GM19395 (cell line): ENCODE results near the gene GAB1.

ENCODE experiments used
- ATAC-seq: cut with Tn5 transposase; IDR thresholded peaks from one replicate; pipeline ENCODE4 v1.9.1; 2021; ENCODE audit warnings: mild to moderate bottlenecking, moderate library complexity; ENCODE audit not compliant: unreplicated experiment

The GAB1 gene

DNA sequence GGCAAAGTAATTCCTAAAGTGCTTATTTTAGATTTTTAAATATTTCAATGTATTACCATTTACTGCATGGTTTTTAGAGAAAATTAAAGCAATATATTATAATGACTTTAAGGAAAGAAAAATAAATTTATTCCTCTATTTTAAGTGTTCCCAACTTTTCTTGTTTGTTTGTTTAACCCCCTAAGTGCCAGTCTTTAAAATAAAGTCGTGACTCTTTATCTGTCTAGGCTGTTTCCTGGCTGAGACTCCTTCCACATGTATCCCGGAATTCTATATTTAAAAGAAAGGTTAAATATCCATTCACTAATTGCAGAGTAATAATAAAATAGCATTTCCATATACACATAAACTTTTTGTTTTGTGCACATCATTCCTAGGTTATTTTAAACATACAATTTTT lies 71.2 kb downstream of the GAB1 start:
- ATAC-seq = no peak

GRCh38 chr4:143410015-143410414 lies 73.3 kb downstream of the GAB1 start:
- no peak for ATAC-seq

DNA sequence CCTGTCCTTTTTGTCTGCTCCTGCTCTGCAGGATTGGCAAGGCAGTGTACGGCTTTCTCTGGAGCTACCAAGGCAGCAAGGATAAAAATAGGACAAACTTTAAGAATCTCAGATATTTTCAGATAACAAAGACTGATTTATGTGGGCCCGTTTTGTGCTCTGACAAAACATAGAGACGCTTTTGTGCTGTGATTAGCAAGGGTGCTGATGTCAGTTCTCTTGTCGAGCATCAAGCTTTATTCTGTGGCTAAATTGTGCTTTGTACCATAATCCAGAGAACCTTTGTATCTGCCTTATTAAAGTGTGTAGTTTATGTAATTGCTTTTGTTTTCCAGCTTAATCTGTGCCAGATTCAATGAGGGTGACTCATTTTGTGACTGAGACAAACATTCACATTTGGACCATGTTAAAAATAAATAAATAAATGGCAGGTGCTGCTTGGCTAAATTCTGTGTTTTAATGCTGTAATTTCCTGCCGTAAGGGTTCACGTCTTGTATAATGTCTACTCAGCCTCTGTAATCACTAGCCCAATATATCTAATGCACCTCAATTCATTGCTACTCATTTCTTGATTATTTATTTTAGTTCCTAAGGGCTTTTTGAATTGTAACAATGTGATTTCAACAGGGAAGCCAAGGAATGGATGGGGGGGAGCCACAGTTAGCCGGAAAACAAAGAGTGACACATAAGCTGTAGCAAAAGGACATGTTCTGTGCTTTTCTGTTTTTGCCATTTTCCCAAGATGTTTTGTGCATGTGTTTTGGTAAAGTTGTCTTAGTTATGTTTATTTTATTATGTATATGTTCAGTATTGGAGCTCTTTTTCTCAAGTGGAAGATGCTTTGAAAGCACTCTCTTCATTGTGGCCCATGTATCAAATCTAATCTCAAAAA lies 75.1 kb downstream of the GAB1 start:
- no peak for ATAC-seq

DNA sequence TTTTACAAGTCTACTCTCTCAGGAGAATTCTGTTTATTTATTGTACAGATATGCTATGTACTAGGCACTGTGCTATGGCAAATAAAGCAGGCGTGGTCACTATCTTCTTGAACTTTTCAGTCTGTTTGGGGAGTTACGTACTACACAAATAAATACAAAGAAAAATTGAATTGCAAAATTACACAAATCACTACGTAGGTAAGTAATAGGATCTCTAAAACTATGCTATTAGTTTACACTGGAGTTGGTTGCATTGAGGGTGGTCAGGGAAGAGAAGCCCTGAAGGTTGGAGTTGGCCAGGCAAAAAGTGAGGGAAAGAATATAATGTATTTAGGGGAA lies 75.7 kb downstream of the GAB1 start:
- ATAC-seq = no peak

GRCh38 chr4:143417679-143418403 lies 81.2 kb downstream of the GAB1 start:
- peak; percentile 88 for ATAC-seq

DNA sequence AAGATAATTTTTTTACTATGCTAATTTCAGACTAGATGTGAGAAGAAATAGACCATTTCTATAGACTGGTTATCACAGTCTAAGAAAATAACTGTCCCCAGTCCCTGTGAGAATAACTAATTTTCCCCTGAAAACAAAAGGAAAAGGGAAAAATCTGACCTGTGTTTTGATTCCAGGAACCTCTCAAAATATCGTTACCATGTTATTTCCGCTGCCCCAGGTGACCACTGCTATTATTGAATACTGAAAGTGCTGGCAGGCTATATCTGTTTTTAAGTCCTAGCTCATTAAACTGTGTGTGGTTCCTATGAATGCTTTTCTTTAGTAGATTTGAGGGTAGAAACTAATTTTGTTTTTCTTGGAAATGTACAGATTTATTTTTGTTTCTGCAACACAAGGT lies 83.6 kb downstream of the GAB1 start:
- ATAC-seq = peak; percentile 44

DNA sequence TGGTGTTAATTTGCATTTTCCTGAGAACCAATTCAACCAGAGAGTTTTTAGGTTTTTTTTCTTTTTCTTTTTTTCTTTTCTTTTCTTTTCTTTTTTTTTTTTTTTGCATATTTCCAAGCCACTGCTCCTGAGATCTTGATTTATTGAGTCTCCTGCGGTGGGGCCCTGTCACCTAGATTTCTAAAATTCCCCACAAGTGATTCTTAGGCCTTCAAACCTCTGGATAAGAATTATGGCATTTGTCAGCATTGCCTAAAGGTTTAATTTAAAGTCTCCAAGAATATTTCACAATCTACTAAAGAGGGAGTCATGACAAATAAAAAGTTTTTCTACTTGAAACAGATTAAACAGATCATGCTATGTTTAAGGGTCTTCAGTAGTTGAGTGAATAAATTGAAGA lies 84.9 kb downstream of the GAB1 start:
- no peak for ATAC-seq

- no peak for ATAC-seq
Measured at GRCh38 chr4:143424276-143424675, 87.6 kb downstream of the GAB1 start.

- no peak for ATAC-seq
Measured at GRCh38 chr4:143431526-143432257, 95.0 kb downstream of the GAB1 start.

DNA sequence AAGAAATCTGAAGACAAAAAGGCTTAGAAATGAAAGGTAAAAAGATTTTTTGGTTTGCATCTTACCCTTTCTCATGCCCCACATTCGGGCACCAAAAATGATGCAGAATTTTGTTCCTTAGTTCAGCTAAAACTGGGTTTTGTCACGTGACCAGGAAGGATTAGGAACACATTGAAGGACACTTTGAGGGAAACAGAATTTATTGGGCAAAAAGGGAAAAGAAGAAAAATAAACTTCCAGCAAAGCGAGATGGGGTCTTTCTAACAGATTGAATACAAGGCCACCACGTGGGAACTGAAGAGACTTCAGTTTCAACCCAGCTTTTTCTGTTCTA lies 95.5 kb downstream of the GAB1 start:
- no peak for ATAC-seq

DNA sequence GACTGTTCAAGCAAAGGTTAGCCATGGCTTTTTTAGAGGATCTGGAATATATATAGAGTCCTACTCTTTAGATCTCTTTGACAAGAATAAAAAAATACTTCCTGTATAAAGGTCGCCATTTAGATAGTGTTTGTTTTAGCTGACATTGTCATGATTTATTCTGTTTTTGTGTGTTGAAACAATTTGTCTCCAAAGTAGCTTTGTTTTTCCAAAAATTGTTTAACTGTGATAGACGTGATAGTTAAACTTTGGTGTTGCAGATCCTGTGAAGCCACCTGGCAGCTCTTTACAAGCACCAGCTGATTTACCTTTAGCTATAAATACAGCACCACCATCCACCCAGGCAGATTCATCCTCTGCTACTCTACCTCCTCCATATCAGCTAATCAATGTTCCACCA lies 96.6 kb downstream of the GAB1 start:
- no peak for ATAC-seq

GRCh38 chr4:143435955-143436354 lies 99.3 kb downstream of the GAB1 start:
- no peak for ATAC-seq

DNA sequence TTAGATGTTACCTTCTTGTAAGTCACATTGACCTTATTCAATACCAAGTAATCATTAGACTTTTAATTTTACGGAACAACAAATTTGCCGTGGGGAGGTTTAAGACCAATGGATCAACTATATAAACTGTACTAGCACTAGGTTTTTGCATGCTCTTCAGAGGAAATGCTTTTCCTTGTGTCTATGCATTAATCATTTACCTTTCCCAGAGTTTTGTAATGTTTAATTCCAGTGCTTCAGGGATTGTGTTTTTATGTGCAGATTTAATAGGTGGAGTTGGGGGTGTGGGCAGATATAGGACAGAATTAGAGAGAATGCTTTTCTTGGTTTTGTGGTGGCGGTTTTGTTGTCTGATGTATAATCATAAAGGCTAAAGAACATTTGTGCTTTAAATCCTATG lies 100.8 kb downstream of the GAB1 start:
- no peak for ATAC-seq

GRCh38 chr4:143437937-143438336 lies 101.3 kb downstream of the GAB1 start:
- no peak for ATAC-seq

DNA sequence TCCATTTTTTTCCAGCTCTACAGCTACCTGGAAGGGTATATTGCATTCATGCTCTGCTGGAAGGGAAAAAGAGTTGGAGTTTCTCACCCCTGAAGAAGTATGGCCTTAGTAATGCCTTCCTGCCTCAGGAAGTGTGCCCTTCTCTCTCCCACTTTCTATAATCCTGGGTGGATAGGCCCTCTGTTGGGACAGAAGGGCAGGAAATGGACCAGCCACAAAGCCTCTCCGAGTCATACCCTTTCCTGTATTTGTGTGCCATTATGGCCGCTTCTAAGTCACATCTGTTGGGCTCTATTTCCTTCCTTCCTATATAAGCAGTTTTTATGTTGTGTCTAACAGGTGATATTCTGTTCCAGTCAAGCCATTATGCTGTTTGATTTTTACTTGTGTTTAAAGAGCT lies 102.0 kb downstream of the GAB1 start:
- no peak for ATAC-seq

GRCh38 chr4:143441109-143441508 lies 104.4 kb downstream of the GAB1 start:
- no peak for ATAC-seq

GRCh38 chr4:143441678-143442077 lies 105.0 kb downstream of the GAB1 start:
- no peak for ATAC-seq

- ATAC-seq = no peak
Measured at GRCh38 chr4:143443728-143444127, 107.1 kb downstream of the GAB1 start.

DNA sequence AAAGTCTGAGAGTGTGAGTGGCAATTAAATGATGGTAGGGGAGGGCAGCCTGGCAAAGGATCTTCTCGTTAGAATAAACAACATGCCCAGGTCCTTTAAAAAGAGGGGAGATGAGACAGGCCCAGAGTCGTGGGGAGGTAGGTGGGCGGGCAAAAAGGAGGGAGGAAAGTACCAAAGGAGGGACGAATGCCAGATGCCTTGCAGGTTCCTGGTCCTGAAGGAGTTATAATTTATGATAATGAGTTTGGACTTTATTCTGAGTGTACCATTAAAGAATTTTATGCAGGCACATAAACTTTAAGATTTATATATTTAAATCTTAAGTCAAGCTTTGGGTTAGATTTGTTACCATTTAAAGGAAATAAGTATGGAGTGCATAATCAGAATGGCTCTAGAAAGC lies 114.5 kb downstream of the GAB1 start:
- ATAC-seq = no peak

- no peak for ATAC-seq
Measured at GRCh38 chr4:143455211-143455610, 118.5 kb downstream of the GAB1 start.

GRCh38 chr4:143458966-143459365 lies 122.3 kb downstream of the GAB1 start:
- no peak for ATAC-seq
